NT2/D1 (cell line): Measurements from ENCODE around the gene PLOD2.

ENCODE experiments used
- DNase-seq: peaks from one replicate; pipeline ENCODE4 v3.0.0-alpha.2; 2011; ENCODE audit warnings: low read depth, low spot score
- H3K27me3 ChIP-seq: 2 replicates; pipeline ENCODE4 v1.6.0; 2011; ENCODE audit warnings: mild to moderate bottlenecking; ENCODE audit not compliant: insufficient read length, insufficient read depth
- H3K36me3 ChIP-seq: 2 replicates; pipeline ENCODE4 v1.6.1; 2011; ENCODE audit warnings: mild to moderate bottlenecking, low read length, mixed read lengths; ENCODE audit not compliant: insufficient read depth, insufficient read length
- H3K4me1 ChIP-seq: 2 replicates; pipeline ENCODE4 v1.5.1; 2011; ENCODE audit not compliant: insufficient read depth, insufficient read length
- H3K4me3 ChIP-seq: 2 replicates; pipeline ENCODE4 v1.5.1; 2011; ENCODE audit warnings: low read depth; ENCODE audit not compliant: insufficient read length
- H3K9ac ChIP-seq: 2 replicates; pipeline ENCODE4 v1.6.0; 2011; ENCODE audit warnings: low read depth; ENCODE audit not compliant: insufficient read length
- H3K9me3 ChIP-seq: 2 replicates; pipeline ENCODE4 v1.5.1; 2011; ENCODE audit warnings: mild to moderate bottlenecking, low read length; ENCODE audit not compliant: insufficient read depth
- SUZ12 ChIP-seq: IDR thresholded peaks from 2 replicates; pipeline ENCODE4 v1.6.1; 2011; ENCODE audit not compliant: insufficient read length, insufficient read depth; ENCODE audit errors: extremely low read depth
- YY1 ChIP-seq: IDR thresholded peaks from 2 replicates; pipeline ENCODE4 v1.6.1; 2011; ENCODE audit not compliant: insufficient read length, insufficient read depth
- ZNF274 ChIP-seq: IDR thresholded peaks from 2 replicates; pipeline ENCODE4 v1.6.1; 2011; ENCODE audit warnings: mild to moderate bottlenecking, low read depth, low read length

The PLOD2 gene

DNA sequence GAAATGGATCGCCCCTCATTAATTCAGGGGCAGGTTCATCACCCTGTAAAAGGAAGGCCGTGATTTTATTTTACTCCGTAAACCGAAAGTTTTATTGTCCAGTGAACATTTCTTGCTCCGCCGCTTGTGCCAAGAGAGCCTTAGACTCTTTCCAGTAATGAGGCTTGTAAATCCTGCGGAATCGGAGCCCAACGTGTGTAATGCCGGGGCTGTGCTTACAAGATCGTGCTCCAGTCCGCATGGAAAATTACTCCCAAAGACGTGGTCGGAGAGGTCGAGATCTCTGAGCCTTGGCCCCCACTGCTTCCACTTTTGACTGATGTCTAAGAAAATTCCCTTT is 649 bp upstream of the PLOD2 start:
- no peak for DNase-seq
- Histone ChIP-seq H3K27me3 (no peaks in the 10 kb centered on the region), H3K9ac (peak overlapping the region; percentile 79), H3K4me1 (peaks cover 2% of the 10 kb centered on the region), H3K4me3 (peak overlapping the region; percentile 65), H3K9me3 (no peaks in the 10 kb centered on the region), H3K36me3 (no peaks in the 10 kb centered on the region)
- TF ChIP-seq ZNF274, result no peak
- no peak for TF ChIP-seq SUZ12
- TF ChIP-seq YY1, result no peak

- DNase-seq, result peak; percentile 76
- no peak for TF ChIP-seq SUZ12
- no peak for TF ChIP-seq ZNF274
- no peak for TF ChIP-seq YY1
- H3K9ac ChIP-seq, result peak overlapping the region; percentile 79
- no peaks in the 10 kb centered on the region for H3K9me3 ChIP-seq
- H3K27me3 ChIP-seq, result no peaks in the 10 kb centered on the region
- no peaks in the 10 kb centered on the region for H3K36me3 ChIP-seq
- H3K4me1 ChIP-seq, result peaks cover 2% of the 10 kb centered on the region
- H3K4me3 ChIP-seq, result peak overlapping the region; percentile 65
These were observed 542 bp downstream of the PLOD2 start for GRCh38 chr3:146160321-146160963.

DNA sequence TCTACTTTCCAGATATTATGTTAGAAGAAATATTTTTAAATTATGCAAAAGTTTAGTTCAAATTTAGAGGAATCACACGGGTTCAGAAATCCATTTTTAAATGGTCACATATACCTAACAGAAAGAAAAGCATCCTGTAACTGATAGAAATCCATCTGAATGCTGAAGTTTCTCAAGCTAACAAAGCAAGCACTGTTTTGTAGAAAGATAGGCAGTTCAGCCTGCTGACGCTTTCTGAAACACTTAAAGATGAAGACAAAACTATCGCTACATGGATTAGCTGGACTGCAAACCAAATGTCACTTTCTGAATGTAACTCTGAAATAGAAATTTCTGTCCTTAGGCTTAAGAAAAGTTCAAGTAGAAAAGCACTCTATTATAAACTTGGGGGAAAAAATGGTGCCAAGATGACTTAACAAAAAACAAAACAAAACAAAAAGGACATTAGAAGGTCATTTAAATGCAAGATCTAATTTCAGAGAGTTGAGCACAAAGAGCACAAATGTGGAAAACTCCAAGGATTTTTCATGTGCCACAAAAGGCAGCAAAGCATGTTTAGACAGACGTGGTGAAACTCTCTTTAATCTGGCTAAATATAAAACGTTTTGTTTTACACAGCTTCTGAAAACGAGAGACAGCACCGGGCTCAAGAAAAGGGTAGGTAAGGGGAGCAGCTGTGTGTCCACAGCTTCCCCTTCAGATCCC is 1.2 kb downstream of the PLOD2 start:
- no peak for DNase-seq
- H3K9me3 ChIP-seq, result no peaks in the 10 kb centered on the region
- H3K9ac ChIP-seq, result peak overlapping the region; percentile 50
- no peaks in the 10 kb centered on the region for H3K36me3 ChIP-seq
- TF ChIP-seq SUZ12 (no peak), ZNF274 (no peak), YY1 (no peak)
- peaks cover 2% of the 10 kb centered on the region for H3K4me1 ChIP-seq
- no peaks in the 10 kb centered on the region for H3K27me3 ChIP-seq
- H3K4me3 ChIP-seq, result peak overlapping the region; percentile 65

- no peaks in the 10 kb centered on the region for H3K36me3 ChIP-seq
- H3K9ac ChIP-seq, result no peak overlapping the region
- H3K9me3 ChIP-seq, result no peaks in the 10 kb centered on the region
- H3K4me1 ChIP-seq, result peaks cover 2% of the 10 kb centered on the region
- DNase-seq, result no peak
- H3K4me3 ChIP-seq, result no peak overlapping the region
- no peaks in the 10 kb centered on the region for H3K27me3 ChIP-seq
- TF ChIP-seq YY1 (no peak), ZNF274 (no peak), SUZ12 (no peak)
These were observed 1.9 kb downstream of the PLOD2 start for GRCh38 chr3:146159037-146159436.

- Histone ChIP-seq H3K4me1 (peaks cover 2% of the 10 kb centered on the region), H3K9ac (no peak overlapping the region), H3K4me3 (no peak overlapping the region), H3K27me3 (no peaks in the 10 kb centered on the region), H3K36me3 (no peaks in the 10 kb centered on the region), H3K9me3 (no peaks in the 10 kb centered on the region)
- DNase-seq, result no peak
- TF ChIP-seq SUZ12, result no peak
- no peak for TF ChIP-seq YY1
- TF ChIP-seq ZNF274, result no peak
These were observed 3.5 kb downstream of the PLOD2 start for GRCh38 chr3:146157325-146158060.

DNA sequence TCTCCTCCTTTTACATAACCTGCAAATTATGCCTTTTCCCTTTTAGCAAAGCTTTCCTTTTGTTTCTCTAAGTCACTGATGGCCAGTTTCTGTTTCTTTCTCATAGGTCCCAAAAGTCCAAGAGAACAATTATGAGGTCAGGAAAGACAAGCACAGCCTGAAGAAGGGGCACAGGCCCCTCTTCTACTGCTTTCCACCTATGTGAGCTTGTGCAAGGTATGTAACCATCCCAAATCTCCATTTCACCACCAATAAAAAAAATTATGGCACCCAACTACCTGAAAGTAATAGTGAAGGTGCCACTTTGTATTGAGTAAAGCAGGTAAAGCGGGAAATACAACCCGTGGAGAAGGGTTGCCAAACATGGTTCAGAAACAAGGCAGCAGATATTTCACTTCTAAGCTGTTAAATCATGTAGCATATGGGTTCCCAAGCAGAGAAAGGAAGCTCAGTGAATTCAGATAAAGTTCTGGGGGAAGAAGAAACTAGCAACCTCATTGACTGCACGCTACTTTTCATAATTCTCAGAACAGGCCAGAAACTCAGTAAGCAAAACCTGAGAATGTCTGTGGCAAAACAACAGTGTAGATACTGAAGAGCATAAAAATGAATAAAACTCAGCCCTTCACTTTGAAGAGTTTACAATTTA is 4.2 kb downstream of the PLOD2 start:
- Histone ChIP-seq H3K9ac (no peak overlapping the region), H3K9me3 (no peaks in the 10 kb centered on the region), H3K27me3 (no peaks in the 10 kb centered on the region), H3K4me3 (no peak overlapping the region), H3K4me1 (peaks cover 2% of the 10 kb centered on the region), H3K36me3 (no peaks in the 10 kb centered on the region)
- no peak for DNase-seq
- TF ChIP-seq ZNF274, result no peak
- no peak for TF ChIP-seq SUZ12
- no peak for TF ChIP-seq YY1

GRCh38 chr3:146156095-146156494 is 4.9 kb downstream of the PLOD2 start:
- Histone ChIP-seq H3K9me3 (no peaks in the 10 kb centered on the region), H3K27me3 (no peaks in the 10 kb centered on the region), H3K4me3 (no peak overlapping the region), H3K4me1 (no peaks in the 10 kb centered on the region), H3K36me3 (no peaks in the 10 kb centered on the region), H3K9ac (no peak overlapping the region)
- no peak for DNase-seq
- TF ChIP-seq YY1, result no peak
- no peak for TF ChIP-seq SUZ12
- TF ChIP-seq ZNF274, result no peak
